KMS-11 (cell line): ENCODE results near the gene DLGAP5.

Experiments
- H2AFZ ChIP-seq: fragments of 200-600 bp; sonication (generic); 2 replicates; pipeline ENCODE4 v1.6.1; 2016; ENCODE audit warnings: antibody characterized with exemption, mixed run types, low read depth
- H3K27ac ChIP-seq: fragments of 200-600 bp; sonication (generic); 2 replicates; pipeline ENCODE4 v1.6.1; 2016; ENCODE audit warnings: mild to moderate bottlenecking, mixed run types
- H3K27me3 ChIP-seq: fragments of 200-600 bp; sonication (generic); 2 replicates; pipeline ENCODE4 v1.6.1; 2017; ENCODE audit warnings: mild to moderate bottlenecking, low read depth, mixed run types, moderate library complexity; ENCODE audit not compliant: insufficient read depth
- H3K36me3 ChIP-seq: fragments of 200-600 bp; sonication (generic); 2 replicates; pipeline ENCODE4 v1.6.1; 2017; ENCODE audit warnings: mild to moderate bottlenecking, mixed run types; ENCODE audit not compliant: insufficient read depth
- H3K4me1 ChIP-seq: fragments of 200-600 bp; sonication (generic); 2 replicates; pipeline ENCODE4 v1.6.1; 2016; ENCODE audit warnings: mild to moderate bottlenecking, low read depth, mixed run types; ENCODE audit not compliant: poor library complexity, severe bottlenecking
- H3K4me2 ChIP-seq: fragments of 200-600 bp; sonication (generic); 2 replicates; pipeline ENCODE4 v1.7.0; 2016; ENCODE audit warnings: mild to moderate bottlenecking, mixed run types
- H3K4me3 ChIP-seq: fragments of 200-600 bp; sonication (generic); IDR thresholded peaks from 2 replicates; pipeline ENCODE4 v1.6.1; 2017; ENCODE audit warnings: low read depth, low read length, mixed read lengths; ENCODE audit not compliant: insufficient read depth
- H3K79me2 ChIP-seq: fragments of 200-600 bp; sonication (generic); 2 replicates; pipeline ENCODE4 v1.6.1; 2016; ENCODE audit warnings: low read depth, mixed run types; ENCODE audit not compliant: insufficient read depth
- H3K9ac ChIP-seq: fragments of 200-600 bp; sonication (generic); 2 replicates; pipeline ENCODE4 v1.6.1; 2016; ENCODE audit warnings: mild to moderate bottlenecking, mixed run types
- H4K20me1 ChIP-seq: fragments of 200-600 bp; sonication (generic); 2 replicates; pipeline ENCODE4 v1.6.1; 2016; ENCODE audit warnings: mild to moderate bottlenecking, mixed run types; ENCODE audit not compliant: insufficient read depth
- TF ChIP-seq, protein P1 (sequence below): fragments of 200-600 bp; sonication (generic); conservative IDR thresholded peaks from 2 replicates; pipeline ENCODE4 v1.6.1; 2017; ENCODE audit warnings: low read depth, mild to moderate bottlenecking, antibody characterized with exemption, low read length, moderate library complexity, mixed read lengths

The DLGAP5 gene

DNA sequence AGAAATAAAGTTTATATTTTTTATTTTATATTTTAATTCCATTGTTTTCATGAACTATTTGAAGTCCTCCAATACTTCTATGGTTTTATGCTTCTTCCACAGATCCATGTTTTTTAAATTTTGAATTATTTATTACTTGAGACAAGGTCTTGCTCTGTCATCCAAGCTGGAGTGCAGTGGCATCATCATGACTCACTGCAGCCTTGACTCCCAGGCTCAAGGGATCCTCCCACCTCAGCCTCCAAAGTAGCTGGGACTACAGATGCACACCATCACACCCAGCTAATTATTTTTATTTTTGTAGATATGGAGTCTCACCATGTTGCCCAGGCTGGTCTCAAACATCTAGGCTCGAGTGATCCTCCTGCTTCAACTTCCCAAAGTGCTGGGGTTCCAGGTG, 28.8 kb upstream of the DLGAP5 start:
- no peaks in the 10 kb centered on the region for H3K4me1 ChIP-seq
- H3K4me3 ChIP-seq = no peak overlapping the region
- no peaks in the 10 kb centered on the region for H4K20me1 ChIP-seq
- no peak overlapping the region for H3K9ac ChIP-seq
- no peaks in the 10 kb centered on the region for H3K36me3 ChIP-seq
- no peak overlapping the region for H3K27ac ChIP-seq
- H3K27me3 ChIP-seq = no peaks in the 10 kb centered on the region
- H3K79me2 ChIP-seq = no peaks in the 10 kb centered on the region
- H3K4me2 ChIP-seq = no peak overlapping the region
- TF ChIP-seq, protein P1, sequence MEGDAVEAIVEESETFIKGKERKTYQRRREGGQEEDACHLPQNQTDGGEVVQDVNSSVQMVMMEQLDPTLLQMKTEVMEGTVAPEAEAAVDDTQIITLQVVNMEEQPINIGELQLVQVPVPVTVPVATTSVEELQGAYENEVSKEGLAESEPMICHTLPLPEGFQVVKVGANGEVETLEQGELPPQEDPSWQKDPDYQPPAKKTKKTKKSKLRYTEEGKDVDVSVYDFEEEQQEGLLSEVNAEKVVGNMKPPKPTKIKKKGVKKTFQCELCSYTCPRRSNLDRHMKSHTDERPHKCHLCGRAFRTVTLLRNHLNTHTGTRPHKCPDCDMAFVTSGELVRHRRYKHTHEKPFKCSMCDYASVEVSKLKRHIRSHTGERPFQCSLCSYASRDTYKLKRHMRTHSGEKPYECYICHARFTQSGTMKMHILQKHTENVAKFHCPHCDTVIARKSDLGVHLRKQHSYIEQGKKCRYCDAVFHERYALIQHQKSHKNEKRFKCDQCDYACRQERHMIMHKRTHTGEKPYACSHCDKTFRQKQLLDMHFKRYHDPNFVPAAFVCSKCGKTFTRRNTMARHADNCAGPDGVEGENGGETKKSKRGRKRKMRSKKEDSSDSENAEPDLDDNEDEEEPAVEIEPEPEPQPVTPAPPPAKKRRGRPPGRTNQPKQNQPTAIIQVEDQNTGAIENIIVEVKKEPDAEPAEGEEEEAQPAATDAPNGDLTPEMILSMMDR = no peak
- no peak overlapping the region for H2AFZ ChIP-seq

DNA sequence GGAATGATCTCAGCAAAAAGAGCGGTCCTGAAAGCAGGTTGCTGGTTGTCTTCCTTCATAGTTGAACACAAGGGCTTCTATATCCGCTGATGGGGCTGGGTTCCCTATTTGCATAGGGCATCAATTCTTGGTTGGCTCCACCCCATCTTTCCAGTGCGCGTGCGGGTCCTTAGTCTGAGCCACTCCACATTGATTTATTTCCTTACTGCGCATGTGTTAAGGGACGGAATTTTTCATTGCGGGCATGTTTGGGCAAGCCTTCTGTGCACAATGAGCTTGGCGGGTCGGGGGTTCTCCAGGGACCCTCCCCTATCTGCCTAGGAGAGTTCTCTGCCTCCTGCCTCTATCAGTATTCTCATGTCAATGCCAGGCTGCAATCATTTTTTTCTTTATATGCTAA, 21.2 kb upstream of the DLGAP5 start:
- H3K9ac ChIP-seq = no peak overlapping the region
- H4K20me1 ChIP-seq = no peaks in the 10 kb centered on the region
- H3K27ac ChIP-seq = no peak overlapping the region
- no peaks in the 10 kb centered on the region for H3K79me2 ChIP-seq
- H3K36me3 ChIP-seq = no peaks in the 10 kb centered on the region
- TF ChIP-seq, protein P1 = no peak
- no peak overlapping the region for H3K4me2 ChIP-seq
- no peak overlapping the region for H3K4me3 ChIP-seq
- no peaks in the 10 kb centered on the region for H3K4me1 ChIP-seq
- no peaks in the 10 kb centered on the region for H3K27me3 ChIP-seq
- no peak overlapping the region for H2AFZ ChIP-seq

DNA sequence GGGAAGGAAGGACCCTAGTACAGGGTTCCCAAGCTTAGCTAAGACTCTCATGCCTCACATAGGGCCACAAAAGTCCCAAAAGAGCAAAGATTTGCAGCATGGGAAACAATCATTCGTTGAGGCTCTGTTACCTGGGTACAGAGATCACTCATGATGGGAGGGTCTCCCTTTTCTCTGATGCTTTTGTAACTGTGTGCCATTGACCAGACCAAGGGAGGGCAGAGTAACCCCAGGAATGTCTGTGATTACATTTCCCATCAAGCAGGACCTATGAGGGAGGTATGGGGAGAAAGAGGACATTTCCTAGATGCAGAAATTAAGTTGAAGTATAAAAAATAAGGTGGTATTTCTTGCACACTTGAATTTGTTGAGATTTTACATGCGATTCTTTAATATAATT, 16.4 kb upstream of the DLGAP5 start:
- H3K27me3 ChIP-seq = no peaks in the 10 kb centered on the region
- no peak overlapping the region for H3K4me3 ChIP-seq
- H3K27ac ChIP-seq = no peak overlapping the region
- no peaks in the 10 kb centered on the region for H3K36me3 ChIP-seq
- TF ChIP-seq, protein P1 = no peak
- H2AFZ ChIP-seq = no peak overlapping the region
- no peaks in the 10 kb centered on the region for H4K20me1 ChIP-seq
- no peaks in the 10 kb centered on the region for H3K79me2 ChIP-seq
- H3K4me2 ChIP-seq = no peak overlapping the region
- H3K9ac ChIP-seq = no peak overlapping the region
- no peaks in the 10 kb centered on the region for H3K4me1 ChIP-seq

DNA sequence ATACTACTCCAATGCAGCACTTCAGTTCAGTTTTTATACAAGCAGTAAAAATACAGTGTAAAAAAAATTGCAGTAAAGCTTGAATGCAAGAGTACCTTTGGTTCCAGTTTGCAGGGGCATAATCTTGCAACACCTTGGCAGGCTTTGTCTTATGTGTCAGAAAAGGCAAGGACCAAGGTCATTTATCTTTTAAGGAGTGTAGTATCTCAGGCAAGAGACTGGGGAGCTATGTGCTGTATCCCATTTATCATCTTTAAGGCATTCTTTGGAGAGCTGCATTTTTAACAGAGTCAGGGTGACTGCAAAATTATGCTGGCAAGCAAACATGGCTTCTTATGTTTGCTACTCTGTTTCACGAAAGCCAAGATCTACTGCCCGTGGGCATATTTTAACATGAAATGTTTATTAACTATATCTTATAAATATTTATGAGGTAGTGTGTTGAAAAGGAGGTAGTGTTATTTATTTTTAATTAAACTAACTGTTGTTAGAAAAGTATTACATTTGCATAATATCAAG, 14.8 kb upstream of the DLGAP5 start:
- Histone ChIP-seq H3K9ac (no peak overlapping the region), H2AFZ (no peak overlapping the region), H3K27ac (no peak overlapping the region), H3K4me2 (no peak overlapping the region), H3K36me3 (no peaks in the 10 kb centered on the region), H3K27me3 (no peaks in the 10 kb centered on the region), H3K4me1 (no peaks in the 10 kb centered on the region), H3K79me2 (no peaks in the 10 kb centered on the region), H3K4me3 (no peak overlapping the region), H4K20me1 (no peaks in the 10 kb centered on the region)
- TF ChIP-seq, protein P1 = no peak
